ENCODE measurements around the gene GREM1. TPM values are rescaled to one million over a fixed set of nuclear protein-coding genes. Genes with fewer than 3 reads are reported as not detected.

The GREM1 gene
- polyA plus RNA-seq, 2 donors = 1.3 to 6.9 TPM

Other genes starting within 250 kb of the GREM1 start
- 1 to 10 TPM; 3.0 to 5.9 TPM for gene GOLGA8N, start 124.5 kb upstream of the GREM1 start, polyA plus RNA-seq
- 1 to 10 TPM; 4.5 to 4.6 TPM for gene ARHGAP11A, start 102.5 kb upstream of the GREM1 start, polyA plus RNA-seq
- under 1 TPM; 0.35 to 0.37 TPM for gene SCG5, start 76.3 kb upstream of the GREM1 start, polyA plus RNA-seq